ENCODE measurements around the gene MMP24.

DNA sequence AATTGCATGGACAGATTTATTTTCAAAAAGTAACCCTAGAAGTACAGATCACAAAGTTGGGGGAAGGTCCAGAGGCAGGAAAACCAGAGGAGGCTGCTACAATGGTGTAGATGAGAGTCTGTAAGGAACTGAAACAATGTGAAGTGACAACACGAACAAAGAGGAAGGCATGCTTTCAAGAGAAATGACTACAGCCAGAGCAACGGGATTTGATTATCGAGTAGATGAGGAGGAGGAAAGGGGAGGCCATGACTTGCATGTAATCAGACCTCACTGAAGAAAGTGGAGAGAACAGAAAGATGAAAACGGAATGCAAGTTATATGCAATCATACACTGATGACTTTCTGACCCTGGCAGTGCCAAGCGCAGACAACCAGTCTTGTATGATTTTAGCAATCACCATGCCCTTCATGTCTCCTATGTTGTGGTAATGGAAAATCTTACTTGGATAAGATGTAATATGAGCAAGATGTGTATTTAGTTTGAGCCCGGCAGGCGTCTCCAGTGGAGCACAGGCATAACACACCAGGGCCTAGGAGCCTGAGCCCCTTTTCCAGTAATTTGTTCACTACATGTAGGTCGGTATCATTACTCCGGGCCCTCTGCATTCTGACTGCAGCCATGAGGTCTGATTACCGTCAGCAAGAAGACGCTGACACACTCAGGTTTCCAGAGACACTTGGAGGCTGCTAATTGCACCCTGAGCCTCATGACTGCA is 99.7 kb downstream of the MMP24 start:
- TF ChIP-seq, protein P1, sequence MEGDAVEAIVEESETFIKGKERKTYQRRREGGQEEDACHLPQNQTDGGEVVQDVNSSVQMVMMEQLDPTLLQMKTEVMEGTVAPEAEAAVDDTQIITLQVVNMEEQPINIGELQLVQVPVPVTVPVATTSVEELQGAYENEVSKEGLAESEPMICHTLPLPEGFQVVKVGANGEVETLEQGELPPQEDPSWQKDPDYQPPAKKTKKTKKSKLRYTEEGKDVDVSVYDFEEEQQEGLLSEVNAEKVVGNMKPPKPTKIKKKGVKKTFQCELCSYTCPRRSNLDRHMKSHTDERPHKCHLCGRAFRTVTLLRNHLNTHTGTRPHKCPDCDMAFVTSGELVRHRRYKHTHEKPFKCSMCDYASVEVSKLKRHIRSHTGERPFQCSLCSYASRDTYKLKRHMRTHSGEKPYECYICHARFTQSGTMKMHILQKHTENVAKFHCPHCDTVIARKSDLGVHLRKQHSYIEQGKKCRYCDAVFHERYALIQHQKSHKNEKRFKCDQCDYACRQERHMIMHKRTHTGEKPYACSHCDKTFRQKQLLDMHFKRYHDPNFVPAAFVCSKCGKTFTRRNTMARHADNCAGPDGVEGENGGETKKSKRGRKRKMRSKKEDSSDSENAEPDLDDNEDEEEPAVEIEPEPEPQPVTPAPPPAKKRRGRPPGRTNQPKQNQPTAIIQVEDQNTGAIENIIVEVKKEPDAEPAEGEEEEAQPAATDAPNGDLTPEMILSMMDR (IDR thresholded peaks at IDR 0.05; ENCODE audit: low read depth, low read length, missing input control), result no peak
- no peak for TF ChIP-seq YY1 (IDR thresholded peaks at IDR 0.05)
- no peak for TF ChIP-seq RAD21 (IDR thresholded peaks at IDR 0.05)
- TF ChIP-seq HNF4G (IDR thresholded peaks at IDR 0.05), result no peak
- TF ChIP-seq, protein P2, sequence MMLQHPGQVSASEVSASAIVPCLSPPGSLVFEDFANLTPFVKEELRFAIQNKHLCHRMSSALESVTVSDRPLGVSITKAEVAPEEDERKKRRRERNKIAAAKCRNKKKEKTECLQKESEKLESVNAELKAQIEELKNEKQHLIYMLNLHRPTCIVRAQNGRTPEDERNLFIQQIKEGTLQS (IDR thresholded peaks at IDR 0.05), result no peak
- TF ChIP-seq, protein P3, sequence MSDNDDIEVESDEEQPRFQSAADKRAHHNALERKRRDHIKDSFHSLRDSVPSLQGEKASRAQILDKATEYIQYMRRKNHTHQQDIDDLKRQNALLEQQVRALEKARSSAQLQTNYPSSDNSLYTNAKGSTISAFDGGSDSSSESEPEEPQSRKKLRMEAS (IDR thresholded peaks at IDR 0.05), result no peak
- no peak for TF ChIP-seq JUND (IDR thresholded peaks at IDR 0.05)

All from liver (tissue), 3 donors.